HepG2 (cell line): ENCODE measurements around the gene NINJ2. TPM values are rescaled to one million over a fixed set of nuclear protein-coding genes. Genes with fewer than 3 reads are reported as not detected.

Experiments used
- ATAC-seq: fragments of 200-7000 bp; cut with Tn5 transposase; 3 replicates; pipeline ENCODE4 v1.9.1; 2020; ENCODE audit warnings: mild to moderate bottlenecking, moderate library complexity
- BruUV-seq: library from RNA; stranded (reverse); fragments of 400-500 nt; replicated peaks from 2 replicates; lab custom pipeline; 2021; lab: Mats Ljungman, UMichigan
- CTCF ChIA-PET: fragments of 300-600 bp; formaldehyde crosslinking; extraction: SDS; loops from one replicate; lab custom pipeline; 2021; ENCODE audit warnings: low total read pairs, inconsistent platforms, low intra/inter-chr PET ratio; lab: Yijun Ruan, JAX
- POLR2A ChIA-PET: fragments of 350-600 bp; sonication (Branson Sonifier 250); formaldehyde crosslinking; loops from one replicate; lab custom pipeline; 2020; ENCODE audit warnings: antibody characterized with exemption, inconsistent platforms; lab: Yijun Ruan, JAX
- DNase-seq: peaks from one replicate; pipeline ENCODE4 v3.0.0-alpha.2; 2015; ENCODE audit warnings: low spot score
- FAIRE-seq: peaks from 3 replicates; lab custom pipeline; 2011; peaks lifted over from hg19 to GRCh38; lab: Jason Lieb, UNC
- H2AFZ ChIP-seq: one replicate; pipeline ENCODE4 v1.6.1; 2011; ENCODE audit warnings: low read length, inconsistent platforms
- H3K27ac ChIP-seq: fragments of 300-600 bp; 3 replicates; pipeline ENCODE4 v1.8.0; 2011; ENCODE audit warnings: mixed run types, mild to moderate bottlenecking, mixed read lengths, low read length, inconsistent platforms; ENCODE audit not compliant: insufficient read depth; ENCODE audit errors: extremely low read length
- H3K27me3 ChIP-seq, 2 experiments: fragments of 200-600 bp in 1 of 2; 2 replicates in 1 of 2; 3 replicates in 1 of 2; pipeline versions ENCODE4 v1.6.0 to v1.8.0; 2011; ENCODE audit warnings: low read length in 2 of 2, mild to moderate bottlenecking in 2 of 2, moderate library complexity in 2 of 2, inconsistent platforms in 1 of 2; ENCODE audit not compliant: insufficient read depth in 2 of 2, control insufficient read depth in 1 of 2
- H3K36me3 ChIP-seq, 2 experiments: fragments of 200-600 bp in 1 of 2; replicated peaks in 1 of 2; 2 replicates in 1 of 2; 3 replicates in 1 of 2; pipeline versions ENCODE4 v1.5.1 to v1.8.0; 2011; ENCODE audit warnings: low read length in 2 of 2, inconsistent platforms in 1 of 2; ENCODE audit not compliant: insufficient read depth in 2 of 2, control insufficient read depth in 1 of 2
- H3K4me1 ChIP-seq: 2 replicates; pipeline ENCODE4 v1.5.1; 2012; ENCODE audit warnings: low read length, inconsistent platforms; ENCODE audit not compliant: insufficient read depth
- H3K4me2 ChIP-seq: 2 replicates; pipeline ENCODE4 v1.6.0; 2011; ENCODE audit warnings: low read depth, low read length, inconsistent platforms
- H3K4me3 ChIP-seq, 3 experiments: fragments of 200-600 bp in 1 of 3; sonication (generic), shearing (Covaris generic) in 1 of 3; replicated peaks in 1 of 3; 2 replicates each; pipeline ENCODE4 v1.5.1; 2011 to 2016; ENCODE audit warnings: low read length in 3 of 3, inconsistent platforms in 2 of 3, low read depth in 2 of 3, mild to moderate bottlenecking in 2 of 3, control low read depth in 1 of 3, mixed read lengths in 1 of 3; ENCODE audit not compliant: insufficient read depth in 1 of 3
- H3K79me2 ChIP-seq: one replicate; pipeline ENCODE4 v1.6.1; 2011; ENCODE audit warnings: low read length, inconsistent platforms; ENCODE audit not compliant: insufficient read depth
- H3K9ac ChIP-seq: 2 replicates; pipeline ENCODE4 v1.6.0; 2011; ENCODE audit warnings: mild to moderate bottlenecking, low read depth, low read length, inconsistent platforms; ENCODE audit not compliant: insufficient read depth
- H3K9me3 ChIP-seq: 2 replicates; pipeline ENCODE4 v1.5.1; 2012; ENCODE audit warnings: mild to moderate bottlenecking, low read length
- H4K20me1 ChIP-seq: 2 replicates; pipeline ENCODE4 v1.6.0; 2011; ENCODE audit warnings: inconsistent platforms, mild to moderate bottlenecking, low read length, moderate library complexity; ENCODE audit not compliant: insufficient read depth
- CREB1 ChIP-seq, 2 experiments: fragments of 450-650 bp in 1 of 2; IDR thresholded peaks; 2 replicates each; pipeline ENCODE4 v1.6.1; 2016 to 2017; ENCODE audit warnings: control low read depth in 1 of 2, mild to moderate bottlenecking in 1 of 2, missing compliant biosample characterization in 1 of 2, missing genetic modification characterization in 1 of 2
- DPF2 ChIP-seq: sonication (generic); formaldehyde crosslinking; IDR thresholded peaks from 2 replicates; pipeline ENCODE4 v1.4.0; 2020; ENCODE audit warnings: mild to moderate bottlenecking, low read depth, missing genetic modification reagents, borderline replicate concordance
- FOSL2 ChIP-seq: sonication (generic); formaldehyde crosslinking; IDR thresholded peaks from 2 replicates; pipeline ENCODE4 v1.4.0; 2020; ENCODE audit warnings: missing genetic modification reagents
- NCOR1 ChIP-seq: fragments of 200-600 bp; sonication (generic); IDR thresholded peaks from 2 replicates; pipeline ENCODE4 v1.7.0; 2017; ENCODE audit warnings: antibody characterized with exemption, low read length, borderline replicate concordance
- NFYC ChIP-seq: IDR thresholded peaks from 2 replicates; pipeline ENCODE4 v1.6.1; 2016; ENCODE audit warnings: missing genetic modification reagents, missing compliant biosample characterization
- NR2C2 ChIP-seq: sonication (generic); formaldehyde crosslinking; IDR thresholded peaks from 2 replicates; pipeline ENCODE4 v1.4.0; 2020; ENCODE audit warnings: missing genetic modification reagents, mild to moderate bottlenecking, moderate library complexity, borderline replicate concordance
- RBM22 ChIP-seq: fragments of 200-400 bp; formaldehyde crosslinking; optimal IDR thresholded peaks from 2 replicates; pipeline ENCODE3; 2017; ENCODE audit warnings: mild to moderate bottlenecking, low read length, moderate library complexity
- SRSF9 ChIP-seq: fragments of 200-400 bp; formaldehyde crosslinking; IDR thresholded peaks from 2 replicates; pipeline ENCODE4 v1.6.1; 2018; ENCODE audit warnings: borderline replicate concordance, mild to moderate bottlenecking, low read depth, low read length; ENCODE audit not compliant: insufficient read depth, poor library complexity, severe bottlenecking
- STAG1 ChIP-seq: sonication (generic); formaldehyde crosslinking; IDR thresholded peaks from 2 replicates; pipeline ENCODE4 v1.4.0; 2020; ENCODE audit warnings: missing genetic modification reagents
- TSC22D2 ChIP-seq: sonication (generic); formaldehyde crosslinking; IDR thresholded peaks from 2 replicates; pipeline ENCODE4 v1.5.1; 2020; ENCODE audit warnings: missing genetic modification reagents, mild to moderate bottlenecking, borderline replicate concordance
- ZNF121 ChIP-seq: sonication (generic); formaldehyde crosslinking; IDR thresholded peaks from 2 replicates; pipeline ENCODE4 v1.5.0; 2020; ENCODE audit warnings: mild to moderate bottlenecking, missing genetic modification reagents
- ZNF550 ChIP-seq: sonication (generic); formaldehyde crosslinking; IDR thresholded peaks from 2 replicates; pipeline ENCODE4 v1.4.0; 2020; ENCODE audit warnings: mild to moderate bottlenecking, missing genetic modification reagents, borderline replicate concordance
- ZNF572 ChIP-seq: sonication (generic); formaldehyde crosslinking; IDR thresholded peaks from 2 replicates; pipeline ENCODE4 v1.5.1; 2020; ENCODE audit warnings: mild to moderate bottlenecking, missing genetic modification reagents
- ZNF816 ChIP-seq: sonication (generic); formaldehyde crosslinking; IDR thresholded peaks from 2 replicates; pipeline ENCODE4 v1.8.0; 2022; ENCODE audit warnings: missing genetic modification reagents, mild to moderate bottlenecking, borderline replicate concordance
- ZNF841 ChIP-seq: sonication (generic); formaldehyde crosslinking; IDR thresholded peaks from 2 replicates; pipeline ENCODE4 v1.8.1; 2023; ENCODE audit warnings: missing genetic modification reagents, borderline replicate concordance
- WGBS: methylation state at CpG from one replicate; pipeline ENCODE4 v1.1.6; 2017; ENCODE audit warnings: low lambda C conversion rate; 5-methylcytosine and 5-hydroxymethylcytosine counted together
- in situ Hi-C: cut with HindIII; loops from 2 replicates; pipeline ENCODE4 v1.10.0; 2017; ENCODE audit warnings: low pct_unique_long_range_greater_than_20kb; ENCODE audit not compliant: extremely low pct_ligation_motif_present
- intact Hi-C: fragments of 100-400 bp; cut with micrococcal nuclease; formaldehyde crosslinking; loops from one replicate; pipeline ENCODE4 v1.10.0; 2022; ENCODE audit not compliant: unreplicated experiment
- polyA plus RNA-seq, 8 experiments: library from polyadenylated mRNA; depleted of rRNA in 3 of 8; stranded (reverse) in 7 of 8; unstranded in 1 of 8; fragments of >200 nt; fragmentation: Illumina TruSeq in 4 of 8; extraction: Trizol in 4 of 8; gene quantifications; 2 replicates each; pipeline versions ENCODE4 v1.2.1 to v1.2.3, GENCODE V29; 2011 to 2016; ENCODE audit warnings: low read depth in 4 of 8, missing spikeins in 1 of 8, mixed read lengths in 1 of 8; ENCODE audit not compliant: insufficient read depth in 1 of 8
- total RNA-seq, 5 experiments: library from RNA; depleted of rRNA; stranded (reverse); fragments of >200 nt; fragmentation: Illumina TruSeq; extraction: Trizol; gene quantifications; 2 replicates each; pipeline ENCODE4 v1.2.3, GENCODE V29; 2016; ENCODE audit warnings: low read depth in 1 of 5
- TF ChIP-seq, protein P1 (sequence below): sonication (generic); formaldehyde crosslinking; IDR thresholded peaks from 2 replicates; pipeline ENCODE4 v1.5.0; 2020; ENCODE audit warnings: mild to moderate bottlenecking, missing genetic modification reagents
- TF ChIP-seq, protein P2 (sequence below): sonication (generic); formaldehyde crosslinking; IDR thresholded peaks from 2 replicates; pipeline ENCODE4 v1.5.0; 2020; ENCODE audit warnings: mild to moderate bottlenecking, missing genetic modification reagents, moderate library complexity

The NINJ2 gene
- total and polyA plus RNA-seq, 2 of the 13 experiments (the other 11 are each of a cell fraction or from before 2014, with no cell fraction given): 0.62 to 3.8 TPM

DNA sequence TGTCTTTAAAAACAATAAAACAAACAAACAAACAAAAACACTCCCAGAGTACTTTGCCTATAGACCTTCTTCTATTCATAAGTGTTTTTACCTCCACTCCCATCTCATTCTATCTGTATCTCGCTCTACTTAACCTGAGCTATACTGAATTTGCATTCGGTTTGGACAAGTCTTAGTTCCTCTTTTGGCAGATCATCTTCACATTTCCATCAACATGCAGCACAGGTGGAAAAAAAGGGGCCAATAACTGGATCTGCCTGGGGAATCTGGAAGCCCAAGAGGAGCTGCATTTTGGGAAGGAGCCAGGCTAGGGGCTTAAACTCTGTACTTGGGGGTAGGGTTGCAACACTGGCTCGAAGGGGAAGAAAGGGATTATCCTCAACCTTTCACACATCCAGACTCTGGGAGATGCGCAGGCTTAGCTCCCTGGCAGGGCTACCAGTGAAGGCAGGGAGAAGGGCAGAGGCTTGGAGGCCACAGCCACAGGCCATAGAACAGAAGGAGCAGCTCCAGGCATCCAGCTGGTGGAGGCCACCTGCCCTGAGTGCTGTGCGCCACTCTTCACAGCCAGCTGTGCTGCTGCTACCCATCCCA is 4.1 kb downstream of the NINJ2 start:
- in situ Hi-C loops: no loop called here

DNA sequence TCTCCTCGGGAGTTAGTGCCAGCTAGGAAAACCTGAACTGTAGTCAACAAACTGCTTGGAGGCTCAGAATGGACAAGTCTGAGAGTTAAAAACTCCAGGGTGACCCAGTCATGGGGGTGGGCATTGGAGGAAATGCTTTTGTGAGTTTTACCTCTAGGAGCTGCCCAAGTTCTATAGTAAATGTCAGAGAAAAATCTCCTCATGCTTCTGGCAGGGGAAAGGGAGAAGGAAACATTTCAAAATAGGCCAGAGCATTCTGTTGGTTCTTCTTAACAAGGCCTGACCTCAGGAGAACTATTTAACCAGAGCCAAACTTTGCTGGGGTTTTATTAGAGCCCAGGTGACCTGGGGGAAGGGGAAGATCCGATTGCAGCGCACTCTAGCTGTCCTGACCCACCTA is 12.3 kb downstream of the NINJ2 start:
- TF ChIP-seq NFYC (CRISPR knock-in tag) (no peak), ZNF121 (CRISPR knock-in tag) (no peak), STAG1 (peak; percentile 39), SRSF9 (no peak), ZNF841 (CRISPR knock-in tag) (no peak), CREB1 (IDR thresholded peaks at IDR 0.05) (no peak), CREB1 (CRISPR knock-in tag; IDR thresholded peaks at IDR 0.05) (no peak)
- TF ChIP-seq, protein P1, sequence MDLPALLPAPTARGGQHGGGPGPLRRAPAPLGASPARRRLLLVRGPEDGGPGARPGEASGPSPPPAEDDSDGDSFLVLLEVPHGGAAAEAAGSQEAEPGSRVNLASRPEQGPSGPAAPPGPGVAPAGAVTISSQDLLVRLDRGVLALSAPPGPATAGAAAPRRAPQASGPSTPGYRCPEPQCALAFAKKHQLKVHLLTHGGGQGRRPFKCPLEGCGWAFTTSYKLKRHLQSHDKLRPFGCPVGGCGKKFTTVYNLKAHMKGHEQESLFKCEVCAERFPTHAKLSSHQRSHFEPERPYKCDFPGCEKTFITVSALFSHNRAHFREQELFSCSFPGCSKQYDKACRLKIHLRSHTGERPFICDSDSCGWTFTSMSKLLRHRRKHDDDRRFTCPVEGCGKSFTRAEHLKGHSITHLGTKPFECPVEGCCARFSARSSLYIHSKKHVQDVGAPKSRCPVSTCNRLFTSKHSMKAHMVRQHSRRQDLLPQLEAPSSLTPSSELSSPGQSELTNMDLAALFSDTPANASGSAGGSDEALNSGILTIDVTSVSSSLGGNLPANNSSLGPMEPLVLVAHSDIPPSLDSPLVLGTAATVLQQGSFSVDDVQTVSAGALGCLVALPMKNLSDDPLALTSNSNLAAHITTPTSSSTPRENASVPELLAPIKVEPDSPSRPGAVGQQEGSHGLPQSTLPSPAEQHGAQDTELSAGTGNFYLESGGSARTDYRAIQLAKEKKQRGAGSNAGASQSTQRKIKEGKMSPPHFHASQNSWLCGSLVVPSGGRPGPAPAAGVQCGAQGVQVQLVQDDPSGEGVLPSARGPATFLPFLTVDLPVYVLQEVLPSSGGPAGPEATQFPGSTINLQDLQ (CRISPR knock-in tag): no peak
- TF ChIP-seq, protein P2, sequence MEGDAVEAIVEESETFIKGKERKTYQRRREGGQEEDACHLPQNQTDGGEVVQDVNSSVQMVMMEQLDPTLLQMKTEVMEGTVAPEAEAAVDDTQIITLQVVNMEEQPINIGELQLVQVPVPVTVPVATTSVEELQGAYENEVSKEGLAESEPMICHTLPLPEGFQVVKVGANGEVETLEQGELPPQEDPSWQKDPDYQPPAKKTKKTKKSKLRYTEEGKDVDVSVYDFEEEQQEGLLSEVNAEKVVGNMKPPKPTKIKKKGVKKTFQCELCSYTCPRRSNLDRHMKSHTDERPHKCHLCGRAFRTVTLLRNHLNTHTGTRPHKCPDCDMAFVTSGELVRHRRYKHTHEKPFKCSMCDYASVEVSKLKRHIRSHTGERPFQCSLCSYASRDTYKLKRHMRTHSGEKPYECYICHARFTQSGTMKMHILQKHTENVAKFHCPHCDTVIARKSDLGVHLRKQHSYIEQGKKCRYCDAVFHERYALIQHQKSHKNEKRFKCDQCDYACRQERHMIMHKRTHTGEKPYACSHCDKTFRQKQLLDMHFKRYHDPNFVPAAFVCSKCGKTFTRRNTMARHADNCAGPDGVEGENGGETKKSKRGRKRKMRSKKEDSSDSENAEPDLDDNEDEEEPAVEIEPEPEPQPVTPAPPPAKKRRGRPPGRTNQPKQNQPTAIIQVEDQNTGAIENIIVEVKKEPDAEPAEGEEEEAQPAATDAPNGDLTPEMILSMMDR: peak; percentile 39
- TF ChIP-seq, all 625 proteins: peak for 2
- Histone ChIP-seq H2AFZ (no peak overlapping the region), H3K9me3 (no peaks in the 10 kb centered on the region), H4K20me1 (no peaks in the 10 kb centered on the region), H3K4me2 (peak overlapping the region; percentile 41; the same call in 1 of the 2 replicates), H3K27ac (no peak overlapping the region), H3K79me2 (no peaks in the 10 kb centered on the region), H3K4me3 (no peak overlapping the region), H3K9ac (no peak overlapping the region), H3K36me3 (no peaks in the 10 kb centered on the region), H3K27me3 (no peaks in the 10 kb centered on the region), H3K4me1 (peaks cover 38% of the 10 kb centered on the region)
- CTCF ChIA-PET: no interaction called here
- 29% methylated on average over 3 of the region's 3 CpGs for WGBS
- no peak for DNase-seq
- no peak for ATAC-seq
- POLR2A ChIA-PET: no interaction called here
- no peak for FAIRE-seq
- intact Hi-C loops (no loop called here), in situ Hi-C loops (no loop called here)
- BruUV-seq: no TSS peak

More for the DNA sequence above, 4.1 kb downstream of the NINJ2 start:
- H3K9ac ChIP-seq: no peak overlapping the region
- DNase-seq (no peak), ATAC-seq (no peak), FAIRE-seq (no peak)
- peaks cover 29% of the 10 kb centered on the region for H3K4me1 ChIP-seq
- ChIA-PET POLR2A (no interaction called here), CTCF (no interaction called here)
- no peak overlapping the region for H2AFZ ChIP-seq
- no TSS peak for BruUV-seq
- no peaks in the 10 kb centered on the region for H3K9me3 ChIP-seq
- intact Hi-C loops: no loop called here
- no peak overlapping the region for H3K27ac ChIP-seq
- TF ChIP-seq NR2C2 (no peak), ZNF572 (CRISPR knock-in tag) (no peak), RBM22 (no peak), FOSL2 (no peak), ZNF816 (CRISPR knock-in tag) (no peak), NCOR1 (no peak), ZNF550 (CRISPR knock-in tag) (no peak), TSC22D2 (no peak), DPF2 (CRISPR knock-in tag) (no peak)
- H3K27me3 ChIP-seq: peaks cover 0 to 18% of the 10 kb centered on the region in 2 experiments; a peak in 4 of 5 replicates
- H3K79me2 ChIP-seq: no peaks in the 10 kb centered on the region
- no peak overlapping the region for H3K4me3 ChIP-seq
- 58% methylated on average over 5 of the region's 5 CpGs for WGBS
- no peaks in the 10 kb centered on the region for H4K20me1 ChIP-seq
- no peak overlapping the region for H3K4me2 ChIP-seq
- no peaks in the 10 kb centered on the region for H3K36me3 ChIP-seq
